Heart right ventricle (tissue), 16 donors: ENCODE measurements around the gene URI1. TPM values are rescaled to one million over a fixed set of nuclear protein-coding genes. Genes with fewer than 3 reads are reported as not detected.
"Not testable (repeated sequence)": the region's sequence is repeated elsewhere in the genome, so short reads cannot be mapped to it uniquely, and the experiment has no call there.

Source experiments
- ATAC-seq, 8 donors: fragments of 200-7000 bp; cut with Tn5 transposase; one replicate each; pipeline ENCODE4 v1.9.1; 2020; ENCODE audit warnings: mild to moderate bottlenecking in 8 of 8, moderate library complexity in 8 of 8, moderate number of reproducible peaks in 1 of 8
- DNase-seq, 2 donors: peaks; one replicate each; pipeline ENCODE4 v3.0.0-alpha.2; 2020
- H3K27ac ChIP-seq, 10 donors: fragments of 200-600 bp; sonication (generic) in 2 of 10; one replicate each; pipeline versions ENCODE4 v1.5.0 to v1.8.0; 2020 to 2022; ENCODE audit warnings: mild to moderate bottlenecking in 3 of 10
- H3K27me3 ChIP-seq, 7 donors: fragments of 200-600 bp; one replicate each; pipeline ENCODE4 v1.8.0; 2021 to 2022; ENCODE audit warnings: mild to moderate bottlenecking in 2 of 7
- H3K36me3 ChIP-seq, 9 donors: fragments of 200-600 bp; sonication (generic) in 1 of 9; one replicate each; pipeline versions ENCODE4 v1.5.0 to v1.8.0; 2020 to 2022; ENCODE audit warnings: mild to moderate bottlenecking in 2 of 9
- H3K4me1 ChIP-seq, 9 donors: fragments of 200-600 bp; sonication (generic) in 1 of 9; one replicate each; pipeline versions ENCODE4 v1.5.0 to v1.8.0; 2020 to 2022; ENCODE audit warnings: mild to moderate bottlenecking in 4 of 9
- H3K4me3 ChIP-seq, 10 donors: fragments of 200-600 bp; sonication (generic) in 2 of 10; one replicate each; pipeline versions ENCODE4 v1.5.0 to v1.8.0; 2020 to 2022; ENCODE audit warnings: mild to moderate bottlenecking in 7 of 10, moderate library complexity in 2 of 10
- H3K9me3 ChIP-seq, 11 donors: fragments of 200-600 bp in 10 of 11; sonication (generic) in 2 of 11; one replicate each; pipeline versions ENCODE4 v1.5.0 to v1.8.0; 2013 to 2022; ENCODE audit warnings: mild to moderate bottlenecking in 2 of 11, control low read depth in 1 of 11, moderate library complexity in 1 of 11
- WGBS, 2 donors: extraction: QIAGEN DNeasy Blood & Tissue Kit; methylation state at CpG; one replicate each; pipeline ENCODE4 v1.1.7; 2013; ENCODE audit warnings: inconsistent platforms in 1 of 2; 5-methylcytosine and 5-hydroxymethylcytosine counted together
- intact Hi-C, 10 donors: fragments of 100-400 bp; cut with DNase I; formaldehyde crosslinking; loops; one replicate each; pipeline versions ENCODE4 v1.11.1 to v1.14.2; 2022
- polyA plus RNA-seq, 2 donors: library from polyadenylated mRNA; stranded (reverse); fragments of 200-250 nt; gene quantifications; one replicate each; pipeline ENCODE4 v1.2.3, GENCODE V29; 2013
- total RNA-seq, 10 donors: library from RNA; stranded (reverse); fragmentation: NEBNext Ultra II Directional in 3 of 10; extraction: Animal tissue kit (Norgen Biotek cat#: 25700) in 3 of 10; gene quantifications; one replicate each; pipeline versions ENCODE4 v1.2.1 to v1.2.4, GENCODE V29; 2021 to 2023
- TF ChIP-seq, protein P1 (sequence below), 9 donors: fragments of 200-600 bp; sonication (generic) in 2 of 9; IDR thresholded peaks; one replicate each; pipeline versions ENCODE4 v1.5.0 to v1.8.0; 2021 to 2022; ENCODE audit warnings: antibody characterized with exemption in 9 of 9, mild to moderate bottlenecking in 5 of 9, moderate library complexity in 1 of 9
- donor health status: Arrhythmogenic right ventricular cardiomyopathy.
- donor health status: ischemic (EF 13 %, LVEDD 7.1; RV severe dilation, severe dysfunction).
- donor health status: healthy with polysubstance abuse.
- donor health status: DM: no; HTN: yes; CAD: no.
- donor health status: DM: no; HTN: no; CAD: no.
- donor health status: ischemic (EF 25% LVEDD 6.9; RV normal size, moderate dysfunction).
- donor health status: ischemic (EF 25% LVEDD 5.7; RV mildly dilated, moderate dysfunction).
- donor health status: healthy.
- donor health status: DM: yes; HTN: yes; CAD: no.
- donor health status: Ischemic cardiomyopathy.
- donor health status: ischemic (EF 35%, LVEDD 5.7; RV mildly dilated, moderate dysfunction).
- donor health status: nonischemic (EF 11% LVEDD 7.7; RV severe dilation, severe dysfunction).
- donor health status: DM: yes; HTN: yes; CAD: no.
- donor health status: PGD.
- donor health status: ischemic (EF 29% LVEDD 5.4; RV normal size, mild dysfunction).
- donor health status: nonischemic (EF 23%, LVEDD 6.1; RV moderate dilation, normal function).

The URI1 gene
- total and polyA plus RNA-seq, 12 donors: 10.2 to 47.7 (median 41.9) TPM

DNA sequence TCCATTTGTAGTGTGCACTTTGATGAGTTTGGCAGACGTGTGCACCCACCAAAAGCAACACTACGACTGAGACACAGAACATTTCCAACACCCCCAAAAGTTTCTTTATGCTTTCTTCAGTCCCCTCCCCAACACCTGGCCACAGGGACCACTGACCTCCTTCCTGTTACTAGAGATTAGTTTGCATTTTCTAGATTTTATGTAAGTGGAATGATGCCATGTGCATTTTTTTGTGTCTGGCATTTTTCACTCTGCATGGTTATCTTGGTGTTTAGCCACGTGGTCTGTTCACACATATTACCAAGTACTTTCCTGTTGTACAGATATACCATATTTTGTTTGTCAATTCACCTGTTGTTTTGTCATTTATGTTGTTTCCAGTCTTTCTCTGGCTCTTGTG, 44.6 kb upstream of the URI1 start:
- Histone ChIP-seq H3K27me3 (peaks cover 0 to 7% (median 0%) of the 10 kb centered on the region in 7 donors), H3K4me3 (no peak overlapping the region), H3K36me3 (no peaks in the 10 kb centered on the region), H3K9me3 (no peaks in the 10 kb centered on the region), H3K4me1 (no peaks in the 10 kb centered on the region), H3K27ac (no peak overlapping the region)
- DNase-seq: no peak
- TF ChIP-seq, protein P1, sequence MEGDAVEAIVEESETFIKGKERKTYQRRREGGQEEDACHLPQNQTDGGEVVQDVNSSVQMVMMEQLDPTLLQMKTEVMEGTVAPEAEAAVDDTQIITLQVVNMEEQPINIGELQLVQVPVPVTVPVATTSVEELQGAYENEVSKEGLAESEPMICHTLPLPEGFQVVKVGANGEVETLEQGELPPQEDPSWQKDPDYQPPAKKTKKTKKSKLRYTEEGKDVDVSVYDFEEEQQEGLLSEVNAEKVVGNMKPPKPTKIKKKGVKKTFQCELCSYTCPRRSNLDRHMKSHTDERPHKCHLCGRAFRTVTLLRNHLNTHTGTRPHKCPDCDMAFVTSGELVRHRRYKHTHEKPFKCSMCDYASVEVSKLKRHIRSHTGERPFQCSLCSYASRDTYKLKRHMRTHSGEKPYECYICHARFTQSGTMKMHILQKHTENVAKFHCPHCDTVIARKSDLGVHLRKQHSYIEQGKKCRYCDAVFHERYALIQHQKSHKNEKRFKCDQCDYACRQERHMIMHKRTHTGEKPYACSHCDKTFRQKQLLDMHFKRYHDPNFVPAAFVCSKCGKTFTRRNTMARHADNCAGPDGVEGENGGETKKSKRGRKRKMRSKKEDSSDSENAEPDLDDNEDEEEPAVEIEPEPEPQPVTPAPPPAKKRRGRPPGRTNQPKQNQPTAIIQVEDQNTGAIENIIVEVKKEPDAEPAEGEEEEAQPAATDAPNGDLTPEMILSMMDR (IDR thresholded peaks at IDR 0.05): no peak
- ATAC-seq: no peak
- WGBS, 2 donors: 49 to 51% methylated on average over 3 of the region's 3 CpGs
- intact Hi-C loops: no loop called here

DNA sequence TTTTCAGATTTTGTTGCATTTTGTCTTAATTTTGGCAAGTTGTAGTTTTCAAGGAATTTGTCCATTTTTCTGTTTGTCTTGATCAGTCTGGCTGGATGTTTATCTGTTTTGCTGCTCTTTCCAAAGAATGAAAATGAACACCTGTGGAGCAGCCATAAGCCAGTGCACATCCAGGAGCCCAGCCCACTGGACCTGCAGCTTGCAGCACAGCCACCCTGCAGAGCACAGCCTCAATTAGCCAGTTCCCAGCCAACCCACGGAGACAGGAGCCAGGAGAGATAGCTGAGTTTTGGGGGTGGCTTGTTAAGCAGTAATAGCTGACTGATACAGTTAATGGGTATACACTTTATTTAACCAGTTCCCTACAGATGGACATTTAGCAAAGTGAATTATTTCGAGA, 38.0 kb upstream of the URI1 start:
- DNase-seq: no peak
- H3K27me3 ChIP-seq: peaks cover 0 to 18% (median 0%) of the 10 kb centered on the region in 7 donors
- intact Hi-C loops: no loop called here
- H3K27ac ChIP-seq: no peak overlapping the region
- no peak for ATAC-seq
- no peaks in the 10 kb centered on the region for H3K36me3 ChIP-seq
- TF ChIP-seq, protein P1 (IDR thresholded peaks at IDR 0.05): no peak
- 76 to 78% methylated on average over 2 of the region's 2 CpGs for WGBS, 2 donors
- H3K9me3 ChIP-seq: peaks cover 0 to 10% (median 0%) of the 10 kb centered on the region in 11 donors
- H3K4me1 ChIP-seq: no peaks in the 10 kb centered on the region
- no peak overlapping the region for H3K4me3 ChIP-seq

DNA sequence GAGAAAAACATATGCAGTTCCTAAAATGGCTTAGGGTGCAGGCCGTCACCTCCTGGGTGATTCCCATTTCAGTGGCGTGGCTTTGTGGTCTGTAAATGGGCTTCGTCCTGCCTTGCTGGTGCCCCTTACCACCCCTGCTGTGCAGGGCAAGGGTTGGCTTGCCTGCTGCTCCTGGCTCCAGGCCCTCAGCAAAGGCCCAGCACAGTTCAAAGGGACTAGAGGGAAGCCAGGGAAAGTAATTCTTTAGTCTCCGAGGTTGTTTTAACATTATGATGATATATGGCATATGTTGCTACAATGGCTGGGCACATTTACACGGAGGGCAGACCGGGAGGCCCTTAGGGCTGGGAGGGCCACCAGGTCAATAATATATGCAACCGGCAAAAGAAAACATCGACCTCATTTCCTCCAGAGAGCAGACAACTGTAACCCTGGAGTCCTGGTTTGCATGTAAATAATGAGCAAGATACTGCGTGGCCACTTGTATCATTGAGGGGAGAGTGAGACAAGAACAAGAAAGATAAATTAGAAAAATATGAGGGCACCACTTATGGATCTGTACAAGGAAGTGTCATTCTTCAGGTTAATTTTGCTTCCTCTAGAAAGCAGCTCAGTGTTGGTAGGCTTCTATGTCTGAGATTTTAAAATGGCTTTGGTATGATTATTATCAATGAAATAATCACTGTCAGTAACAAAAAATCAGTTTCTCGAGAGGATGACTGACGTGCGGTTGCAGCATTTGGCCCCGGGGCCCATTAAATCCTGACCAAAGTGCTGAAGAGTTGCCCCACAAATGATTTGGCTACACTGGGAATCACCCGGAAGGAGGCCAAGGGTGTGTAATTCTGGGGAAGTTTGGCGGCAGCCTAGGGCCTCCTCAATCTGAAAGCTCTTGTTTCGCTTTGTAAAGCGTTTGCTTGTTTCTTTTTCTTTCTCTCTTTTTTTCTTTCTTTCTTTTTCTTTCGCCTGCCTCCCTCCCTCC, 32.8 kb upstream of the URI1 start:
- ATAC-seq: no peak
- H3K4me1 ChIP-seq: no peaks in the 10 kb centered on the region
- H3K4me3 ChIP-seq: no peak overlapping the region
- H3K9me3 ChIP-seq: peaks cover 0 to 3% (median 0%) of the 10 kb centered on the region in 11 donors
- H3K27ac ChIP-seq: no peak overlapping the region
- peaks cover 0 to 8% (median 0%) of the 10 kb centered on the region in 7 donors for H3K27me3 ChIP-seq
- intact Hi-C loops: no loop called here
- TF ChIP-seq, protein P1 (IDR thresholded peaks at IDR 0.05): no peak
- WGBS, 2 donors: 76 to 79% methylated on average over 18 of the region's 18 CpGs
- no peaks in the 10 kb centered on the region for H3K36me3 ChIP-seq
- no peak for DNase-seq

DNA sequence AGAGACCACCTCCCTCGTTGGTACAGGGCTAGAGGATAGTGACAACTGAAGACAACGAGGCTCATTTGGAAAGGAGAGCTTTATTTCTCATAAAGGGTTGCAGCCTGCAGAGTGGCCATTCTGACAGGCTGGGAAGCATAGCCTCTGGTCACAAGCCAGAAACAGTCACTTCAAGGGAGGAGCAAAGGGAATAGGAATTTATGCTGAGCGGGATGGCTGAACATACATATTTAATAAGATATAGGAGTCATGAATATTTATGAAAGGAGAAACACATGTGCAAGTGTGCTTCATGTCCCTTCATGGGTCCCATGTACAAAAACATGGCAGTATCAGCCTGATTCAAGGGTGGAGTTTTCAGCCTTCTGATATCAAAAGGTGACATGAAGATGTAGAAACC, 27.1 kb upstream of the URI1 start:
- ATAC-seq (no peak), DNase-seq (no peak)
- WGBS, 2 donors: 52 to 53% methylated on average over 3 of the region's 3 CpGs
- Histone ChIP-seq H3K27ac (no peak overlapping the region), H3K9me3 (no peaks in the 10 kb centered on the region), H3K4me1 (no peaks in the 10 kb centered on the region), H3K27me3 (peaks cover 0 to 23% (median 0%) of the 10 kb centered on the region in 7 donors), H3K36me3 (no peaks in the 10 kb centered on the region), H3K4me3 (no peak overlapping the region)
- intact Hi-C loops: no loop called here
- TF ChIP-seq, protein P1 (IDR thresholded peaks at IDR 0.05): no peak

DNA sequence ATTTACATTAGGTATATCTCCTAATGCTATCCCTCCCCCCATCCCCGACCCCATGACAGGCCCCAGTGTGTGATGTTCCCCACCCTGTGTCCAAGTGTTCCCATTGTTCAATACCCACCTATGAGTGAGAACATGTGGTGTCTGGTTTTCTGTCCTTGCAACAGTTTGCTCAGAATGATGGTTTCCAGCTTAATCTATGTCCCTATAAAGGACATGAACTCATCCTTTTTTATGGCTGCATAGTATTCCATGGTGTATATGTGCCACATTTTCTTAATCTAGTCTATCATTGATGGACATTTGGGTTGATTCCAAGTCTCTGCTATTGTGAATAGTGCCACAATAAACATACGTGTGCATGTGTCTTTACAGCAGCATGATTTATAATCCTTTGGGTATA, 26.2 kb upstream of the URI1 start:
- H3K9me3 ChIP-seq, H3K4me1 ChIP-seq, ATAC-seq, H3K27ac ChIP-seq, H3K4me3 ChIP-seq, H3K36me3 ChIP-seq, DNase-seq, intact Hi-C loops: not testable (repeated sequence)
- WGBS, 2 donors: 75 to 81% methylated on average over 2 of the region's 2 CpGs
- peaks cover 0 to 23% (median 0%) of the 10 kb centered on the region in 7 donors for H3K27me3 ChIP-seq
